Natural killer cell treated with Interleukin-12 subunit alpha and Interleukin-12 subunit beta and Interleukin-15 and Interleukin-18, amount 100 ng/mL, for 72 hours (primary cell): ENCODE measurements around the gene LMF1. TPM values are rescaled to one million over a fixed set of nuclear protein-coding genes. Genes with fewer than 3 reads are reported as not detected.
A peak's percentile ranks its signal among the peaks of the same experiment; 100 is the strongest.
"Not testable (repeated sequence)": the region's sequence is repeated elsewhere in the genome, so short reads cannot be mapped to it uniquely, and the experiment has no call there.

ENCODE experiments used
- ATAC-seq, 2 donors: fragments of 150-1000 bp; cut with Tn5 transposase in 1 of 2; sonication (Bioruptor Pico), chemical (Tn5 transposase) in 1 of 2; 2 replicates each; pipeline ENCODE4 v1.10.0; 2021
- DNase-seq: peaks from one replicate; pipeline ENCODE4 v3.0.0; 2022; ENCODE audit warnings: low spot score
- H3K27ac Mint-ChIP-seq, 2 donors: 1 replicate in 1 of 2; 2 replicates in 1 of 2; pipeline ENCODE4 v1.8.0; 2022; ENCODE audit warnings: mixed read lengths in 2 of 2, mild to moderate bottlenecking in 1 of 2, moderate library complexity in 1 of 2
- H3K27me3 Mint-ChIP-seq, 2 donors: 1 replicate in 1 of 2; 2 replicates in 1 of 2; pipeline ENCODE4 v1.8.0; 2022; ENCODE audit warnings: mixed read lengths in 2 of 2
- H3K36me3 Mint-ChIP-seq: one replicate; pipeline ENCODE4 v1.8.0; 2022; ENCODE audit warnings: mixed read lengths
- H3K4me1 Mint-ChIP-seq, 2 donors: 1 replicate in 1 of 2; 2 replicates in 1 of 2; pipeline ENCODE4 v1.8.0; 2022; ENCODE audit warnings: low read depth in 2 of 2, mixed read lengths in 2 of 2, mild to moderate bottlenecking in 1 of 2
- H3K4me3 Mint-ChIP-seq: one replicate; pipeline ENCODE4 v1.8.0; 2022; ENCODE audit warnings: mixed read lengths
- H3K9me3 Mint-ChIP-seq: 2 replicates; pipeline ENCODE4 v1.8.0; 2022; ENCODE audit warnings: mixed read lengths
- total RNA-seq, 2 donors: library from RNA; stranded (reverse); gene quantifications; one replicate each; pipeline ENCODE4 v1.2.3, GENCODE V29; 2022

Gene LMF1
- total RNA-seq, 2 donors from 2014 or later = 17.1 to 21.0 TPM

GRCh38 chr16:867421-868385 is 103.1 kb downstream of the LMF1 start:
- H3K36me3 Mint-ChIP-seq = no peaks in the 10 kb centered on the region
- H3K27ac Mint-ChIP-seq = no peak overlapping the region
- H3K9me3 Mint-ChIP-seq = no peaks in the 10 kb centered on the region
- H3K27me3 Mint-ChIP-seq = no peaks in the 10 kb centered on the region
- no peak overlapping the region for H3K4me3 Mint-ChIP-seq
- ATAC-seq (no peak), DNase-seq (no peak)
- no peaks in the 10 kb centered on the region for H3K4me1 Mint-ChIP-seq

- no peaks in the 10 kb centered on the region for H3K27me3 Mint-ChIP-seq
- H3K4me1 Mint-ChIP-seq = no peaks in the 10 kb centered on the region
- no peaks in the 10 kb centered on the region for H3K36me3 Mint-ChIP-seq
- ATAC-seq (no peak), DNase-seq (no peak)
- no peaks in the 10 kb centered on the region for H3K9me3 Mint-ChIP-seq
- H3K4me3 Mint-ChIP-seq = no peak overlapping the region
- H3K27ac Mint-ChIP-seq = no peak overlapping the region
These were observed 104.4 kb downstream of the LMF1 start for GRCh38 chr16:866252-866896.

- ATAC-seq = no peak
- H3K4me3 Mint-ChIP-seq = no peak overlapping the region
- H3K27ac Mint-ChIP-seq = no peak overlapping the region
- no peaks in the 10 kb centered on the region for H3K4me1 Mint-ChIP-seq
- H3K9me3 Mint-ChIP-seq = no peaks in the 10 kb centered on the region
- H3K36me3 Mint-ChIP-seq = peaks cover 7% of the 10 kb centered on the region
- DNase-seq = no peak
- no peaks in the 10 kb centered on the region for H3K27me3 Mint-ChIP-seq
These were observed 105.8 kb downstream of the LMF1 start for GRCh38 chr16:865026-865425.

- H3K4me3 Mint-ChIP-seq = no peak overlapping the region
- no peaks in the 10 kb centered on the region for H3K27me3 Mint-ChIP-seq
- no peak for ATAC-seq
- H3K4me1 Mint-ChIP-seq = no peaks in the 10 kb centered on the region
- H3K36me3 Mint-ChIP-seq = peaks cover 7% of the 10 kb centered on the region
- no peak overlapping the region for H3K27ac Mint-ChIP-seq
- no peaks in the 10 kb centered on the region for H3K9me3 Mint-ChIP-seq
- no peak for DNase-seq
These were observed 109.3 kb downstream of the LMF1 start for GRCh38 chr16:861446-861845.

- no peak overlapping the region for H3K27ac Mint-ChIP-seq
- no peak for ATAC-seq
- DNase-seq = no peak
- H3K9me3 Mint-ChIP-seq = no peaks in the 10 kb centered on the region
- no peaks in the 10 kb centered on the region for H3K27me3 Mint-ChIP-seq
- peaks cover 7% of the 10 kb centered on the region for H3K36me3 Mint-ChIP-seq
- H3K4me1 Mint-ChIP-seq = no peaks in the 10 kb centered on the region
- H3K4me3 Mint-ChIP-seq = no peak overlapping the region
These were observed 109.9 kb downstream of the LMF1 start for GRCh38 chr16:860891-861290.

GRCh38 chr16:858971-859370 is 111.8 kb downstream of the LMF1 start:
- H3K27ac Mint-ChIP-seq, H3K4me1 Mint-ChIP-seq, H3K36me3 Mint-ChIP-seq, H3K27me3 Mint-ChIP-seq, DNase-seq, H3K9me3 Mint-ChIP-seq, ATAC-seq, H3K4me3 Mint-ChIP-seq: not testable (repeated sequence)

GRCh38 chr16:858441-858840 is 112.3 kb downstream of the LMF1 start:
- not testable (repeated sequence) for ATAC-seq, H3K9me3 Mint-ChIP-seq, H3K27me3 Mint-ChIP-seq, H3K4me3 Mint-ChIP-seq, DNase-seq, H3K4me1 Mint-ChIP-seq, H3K36me3 Mint-ChIP-seq, H3K27ac Mint-ChIP-seq

- no peaks in the 10 kb centered on the region for H3K9me3 Mint-ChIP-seq
- no peak for ATAC-seq
- H3K27ac Mint-ChIP-seq = no peak overlapping the region
- H3K4me1 Mint-ChIP-seq = peaks cover 0 to 4% of the 10 kb centered on the region in 2 donors
- no peak for DNase-seq
- peaks cover 7% of the 10 kb centered on the region for H3K36me3 Mint-ChIP-seq
- H3K27me3 Mint-ChIP-seq = no peaks in the 10 kb centered on the region
- H3K4me3 Mint-ChIP-seq = no peak overlapping the region
These were observed 114.0 kb downstream of the LMF1 start for GRCh38 chr16:856811-857210.

GRCh38 chr16:856101-856500 is 114.7 kb downstream of the LMF1 start:
- no peaks in the 10 kb centered on the region for H3K9me3 Mint-ChIP-seq
- peaks cover 7% of the 10 kb centered on the region for H3K36me3 Mint-ChIP-seq
- H3K27me3 Mint-ChIP-seq = no peaks in the 10 kb centered on the region
- ATAC-seq (no peak), DNase-seq (no peak)
- peaks cover 0 to 4% of the 10 kb centered on the region in 2 donors for H3K4me1 Mint-ChIP-seq
- no peak overlapping the region for H3K27ac Mint-ChIP-seq
- H3K4me3 Mint-ChIP-seq = no peak overlapping the region

GRCh38 chr16:855471-855870 is 115.3 kb downstream of the LMF1 start:
- Mint-ChIP-seq H3K9me3 (peaks cover 2% of the 10 kb centered on the region), H3K27me3 (no peaks in the 10 kb centered on the region), H3K4me3 (no peak overlapping the region), H3K36me3 (peaks cover 4% of the 10 kb centered on the region), H3K4me1 (peaks cover 0 to 7% of the 10 kb centered on the region in 2 donors), H3K27ac (no peak overlapping the region)
- DNase-seq = no peak
- ATAC-seq = no peak

- ATAC-seq (peak; percentile 27 to 28), DNase-seq (no peak)
- peaks cover 9% of the 10 kb centered on the region for H3K36me3 Mint-ChIP-seq
- no peak overlapping the region for H3K4me3 Mint-ChIP-seq
- peaks cover 0 to 9% of the 10 kb centered on the region in 2 donors for H3K4me1 Mint-ChIP-seq
- no peak overlapping the region for H3K27ac Mint-ChIP-seq
- no peaks in the 10 kb centered on the region for H3K27me3 Mint-ChIP-seq
- peaks cover 4% of the 10 kb centered on the region for H3K9me3 Mint-ChIP-seq
These were observed 115.9 kb downstream of the LMF1 start for GRCh38 chr16:854808-855410.

- Mint-ChIP-seq H3K36me3 (peaks cover 9% of the 10 kb centered on the region), H3K4me1 (peaks cover 0 to 9% of the 10 kb centered on the region in 2 donors), H3K9me3 (peaks cover 4% of the 10 kb centered on the region), H3K4me3 (no peak overlapping the region), H3K27ac (no peak overlapping the region), H3K27me3 (no peaks in the 10 kb centered on the region)
- no peak for DNase-seq
- peak in 1 of 2 donors; percentile 24 for ATAC-seq
These were observed 116.6 kb downstream of the LMF1 start for GRCh38 chr16:853981-854807.

GRCh38 chr16:853306-853705 is 117.5 kb downstream of the LMF1 start:
- H3K9me3 Mint-ChIP-seq = peaks cover 4% of the 10 kb centered on the region
- H3K36me3 Mint-ChIP-seq = peaks cover 9% of the 10 kb centered on the region

More at GRCh38 chr16:853306-853705, 117.5 kb downstream of the LMF1 start:
- Mint-ChIP-seq H3K4me3 (no peak overlapping the region), H3K27me3 (no peaks in the 10 kb centered on the region), H3K4me1 (peaks cover 0 to 9% of the 10 kb centered on the region in 2 donors), H3K27ac (no peak overlapping the region)
- ATAC-seq = no peak
- no peak for DNase-seq
